Purkinje cell (primary cell): ENCODE measurements around the gene ZNF674. TPM values are rescaled to one million over a fixed set of nuclear protein-coding genes. Genes with fewer than 3 reads are reported as not detected.

ENCODE experiments used
- polyA plus RNA-seq: library from polyadenylated mRNA; unstranded; fragments of >200 nt; fragmentation: Nextera tagmentation; gene quantifications from 2 replicates; pipeline ENCODE4 v1.2.1, GENCODE V29; 2014

Gene ZNF674
- 3.4 and 4.7 TPM in 2 replicates for polyA plus RNA-seq

DNA sequence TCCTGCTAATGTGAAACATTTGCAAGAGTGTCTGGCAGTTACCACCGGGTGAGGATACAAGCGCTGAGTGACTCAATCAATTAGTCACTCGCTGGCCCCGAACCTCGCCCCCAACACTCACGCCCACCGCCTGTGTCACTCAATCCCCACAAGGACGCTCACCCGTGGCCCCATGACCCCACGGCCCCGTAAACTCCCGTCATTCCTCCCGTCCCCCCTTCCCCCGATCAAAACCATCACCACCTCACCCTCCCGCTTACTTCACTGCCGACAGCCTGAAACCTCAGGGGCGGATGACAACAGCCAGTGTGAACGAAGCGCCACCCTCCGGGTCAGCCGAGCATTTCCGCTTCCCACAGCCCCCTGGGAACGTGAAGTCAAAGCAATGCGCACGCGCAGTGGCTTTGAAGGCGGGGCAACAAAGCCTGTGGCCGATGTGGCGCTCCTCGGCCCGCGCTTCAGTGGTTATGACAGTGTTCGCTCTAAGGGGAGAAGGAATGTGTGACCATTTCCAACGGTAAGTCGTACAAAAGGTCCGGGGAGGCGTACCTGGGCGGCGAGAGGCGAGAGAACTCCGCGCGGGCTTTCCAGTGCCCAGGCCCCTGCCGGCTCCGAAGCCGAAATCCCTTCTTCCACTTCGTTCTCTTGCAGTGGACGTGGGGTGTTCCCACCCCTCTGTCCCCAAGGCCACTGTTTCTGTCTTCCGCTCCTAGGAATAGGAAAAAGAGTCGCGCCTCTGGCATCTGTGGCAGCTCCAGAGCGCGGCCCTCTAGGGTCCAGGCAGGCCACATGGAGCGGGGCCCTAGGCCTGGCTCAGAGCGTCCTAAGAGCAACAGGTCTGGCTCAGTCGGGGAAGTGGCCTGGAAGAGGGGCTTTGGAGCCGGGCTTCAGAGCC lies at the start of gene ZNF674:
ZNF674 (minus strand) TSS at position 311 of the 895 bp plus-strand sequence. CDS start 3,334 bp downstream, outside the sequence.

DNA sequence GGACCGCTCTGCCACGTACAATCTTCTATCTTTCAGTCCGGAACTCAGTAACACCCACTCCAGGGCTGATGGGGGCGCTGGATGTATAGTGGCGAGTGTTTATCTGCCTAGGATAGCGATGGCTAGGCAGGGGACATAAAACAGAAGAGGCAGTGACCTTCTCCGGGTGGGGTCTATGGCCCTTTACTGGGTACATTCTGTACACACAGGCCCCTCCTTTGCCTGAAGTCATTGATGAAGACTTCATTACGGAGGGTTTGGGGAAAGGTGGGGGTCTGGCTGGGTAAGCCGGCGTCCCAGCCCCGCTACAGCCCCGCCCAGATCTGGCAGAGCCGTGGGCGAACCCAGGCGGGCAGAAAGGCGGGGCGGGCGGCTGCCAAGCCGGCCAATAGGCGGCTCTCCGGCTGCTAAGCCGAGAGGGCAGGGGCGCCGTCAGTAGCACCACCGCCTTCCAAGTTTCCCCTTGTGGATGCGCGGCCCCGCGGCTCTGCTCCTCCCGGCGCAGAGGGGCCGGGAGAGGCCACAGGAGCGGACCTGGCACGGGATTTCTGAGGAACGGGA lies 28.2 kb upstream of the ZNF674 start, which contains the start of gene CHST7:
CHST7 (plus strand) TSS at position 435 of the 561 bp plus-strand sequence. CDS start 167 bp downstream, outside the sequence.

Other genes with a start within 250 kb of the ZNF674 start
- 1.3 and 2.2 TPM in 2 replicates for gene CHST7, start 28.3 kb upstream of the ZNF674 start, polyA plus RNA-seq
- gene SLC9A7, start 213.7 kb upstream of the ZNF674 start, polyA plus RNA-seq: 11.4 and 16.8 TPM in 2 replicates